GM19238 (cell line): ENCODE results near the gene UGDH.
A peak's percentile ranks its signal among the peaks of the same experiment; 100 is the strongest.
"Not testable (repeated sequence)": the region's sequence is repeated elsewhere in the genome, so short reads cannot be mapped to it uniquely, and the experiment has no call there.

Source experiments
- DNase-seq: peaks from one replicate; pipeline ENCODE4 v3.0.0; 2011; ENCODE audit warnings: low spot score; ENCODE audit not compliant: insufficient read length

Gene UGDH

GRCh38 chr4:39529534-39529933, 2.3 kb upstream of the UGDH start:
- no peak for DNase-seq

GRCh38 chr4:39528061-39528465, 824 bp upstream of the UGDH start:
- no peak for DNase-seq

- DNase-seq = peak; percentile 10
Measured at GRCh38 chr4:39526765-39527295, 409 bp downstream of the UGDH start.

GRCh38 chr4:39525822-39526690, 1.2 kb downstream of the UGDH start:
- no peak for DNase-seq

GRCh38 chr4:39524161-39524957, 2.9 kb downstream of the UGDH start:
- DNase-seq = no peak

GRCh38 chr4:39522068-39522467, 5.2 kb downstream of the UGDH start:
- no peak for DNase-seq

GRCh38 chr4:39521253-39521919, 5.9 kb downstream of the UGDH start:
- DNase-seq = no peak

- DNase-seq = no peak
Measured at GRCh38 chr4:39518484-39518883, 8.8 kb downstream of the UGDH start.

GRCh38 chr4:39516407-39516966, 10.8 kb downstream of the UGDH start:
- no peak for DNase-seq

GRCh38 chr4:39515669-39516401, 11.4 kb downstream of the UGDH start:
- not testable (repeated sequence) for DNase-seq

GRCh38 chr4:39514888-39515401, 12.3 kb downstream of the UGDH start:
- no peak for DNase-seq

GRCh38 chr4:39514266-39514665, 13.0 kb downstream of the UGDH start:
- not testable (repeated sequence) for DNase-seq

- no peak for DNase-seq
Measured at GRCh38 chr4:39510348-39510929, 16.8 kb downstream of the UGDH start.

- no peak for DNase-seq
Measured at GRCh38 chr4:39505581-39505980, 21.7 kb downstream of the UGDH start.

GRCh38 chr4:39504538-39504937, 22.7 kb downstream of the UGDH start:
- DNase-seq = no peak

- not testable (repeated sequence) for DNase-seq
Measured at GRCh38 chr4:39502664-39503035, 24.6 kb downstream of the UGDH start.

GRCh38 chr4:39502019-39502663, 25.1 kb downstream of the UGDH start:
- no peak for DNase-seq

- DNase-seq = no peak
Measured at GRCh38 chr4:39498727-39499020, 28.6 kb downstream of the UGDH start.

GRCh38 chr4:39497909-39498726, 29.1 kb downstream of the UGDH start:
- no peak for DNase-seq
